Breast epithelium (tissue), 4 donors: ENCODE results near the gene SKAP1. TPM values are rescaled to one million over a fixed set of nuclear protein-coding genes. Genes with fewer than 3 reads are reported as not detected.
"Not testable (repeated sequence)": the region's sequence is repeated elsewhere in the genome, so short reads cannot be mapped to it uniquely, and the experiment has no call there.

ENCODE experiments used
- DNase-seq, 2 donors: peaks; one replicate each; pipeline ENCODE4 v3.0.0-alpha.2; 2019; ENCODE audit warnings: low spot score in 2 of 2
- H3K27ac ChIP-seq, 2 donors: fragments of 200-600 bp; sonication (generic) in 1 of 2; one replicate each; pipeline ENCODE4 v1.5.1; 2016 to 2019; ENCODE audit warnings: mild to moderate bottlenecking in 1 of 2
- H3K27me3 ChIP-seq, 2 donors: fragments of 200-600 bp; sonication (generic) in 1 of 2; one replicate each; pipeline versions ENCODE4 v1.5.1 to v1.6.0; 2017 to 2019; ENCODE audit warnings: control low read depth in 1 of 2, mild to moderate bottlenecking in 1 of 2
- H3K36me3 ChIP-seq: fragments of 200-600 bp; one replicate; pipeline ENCODE4 v1.5.1; 2019
- H3K4me1 ChIP-seq, 2 donors: fragments of 200-600 bp; sonication (generic); one replicate each; pipeline ENCODE4 v1.5.1; 2016 to 2019; ENCODE audit warnings: control low read depth in 1 of 2
- H3K4me3 ChIP-seq, 3 donors: fragments of 200-600 bp; sonication (generic); 1 replicate in 2 of 3; 2 replicates in 1 of 3; pipeline ENCODE4 v1.5.1; 2016 to 2019; ENCODE audit warnings: mild to moderate bottlenecking in 3 of 3, moderate library complexity in 2 of 3
- H3K9me3 ChIP-seq, 2 donors: fragments of 200-600 bp; sonication (generic) in 1 of 2; one replicate each; pipeline ENCODE4 v1.5.1; 2016 to 2019; ENCODE audit warnings: control low read depth in 1 of 2
- POLR2A ChIP-seq: fragments of 450-650 bp; IDR thresholded peaks from one replicate; pipeline ENCODE4 v1.6.1; 2016; ENCODE audit warnings: antibody characterized with exemption, mild to moderate bottlenecking, moderate library complexity
- POLR2AphosphoS5 ChIP-seq, 3 donors: sonication (generic); formaldehyde crosslinking; IDR thresholded peaks; one replicate each; pipeline ENCODE4 v1.6.1; 2017; ENCODE audit warnings: antibody characterized with exemption in 3 of 3
- intact Hi-C: fragments of 100-400 bp; cut with DNase I; formaldehyde crosslinking; loops from one replicate; pipeline ENCODE4 v1.15.1; 2023; ENCODE audit warnings: low total_unique reads
- total RNA-seq, 3 donors: library from RNA; depleted of rRNA; stranded (reverse); fragments of >200 nt; gene quantifications; one replicate each; pipeline ENCODE4 v1.1.0, GENCODE V29; 2016
- TF ChIP-seq, protein P1 (sequence below), 3 donors: fragments of 450-650 bp; IDR thresholded peaks; one replicate each; pipeline ENCODE4 v1.5.1; 2016 to 2017; ENCODE audit warnings: antibody characterized with exemption in 3 of 3, mild to moderate bottlenecking in 3 of 3, moderate library complexity in 3 of 3

Gene SKAP1
- total RNA-seq, 3 donors from 2014 or later: 1.1 to 7.5 (median 5.9) TPM

DNA sequence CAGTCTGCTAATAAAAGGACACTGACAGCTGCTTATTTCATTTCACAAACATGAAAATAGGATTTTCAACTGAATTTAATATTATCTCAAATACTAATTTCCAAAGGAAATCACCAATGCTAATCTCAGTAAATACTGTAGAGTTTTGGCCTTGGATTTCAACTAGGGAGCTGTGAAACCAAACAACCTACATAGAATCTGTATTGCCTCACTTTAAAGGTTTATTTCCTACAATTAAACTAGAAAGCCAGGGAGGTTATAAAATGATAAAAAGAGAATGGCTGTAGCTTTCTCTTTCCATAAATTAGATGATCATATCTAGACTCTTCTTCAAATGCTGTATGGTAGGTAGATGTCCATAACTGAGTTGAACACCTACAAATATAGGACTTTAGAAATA, 82.8 kb downstream of the SKAP1 start:
- Histone ChIP-seq H3K27ac (no peak overlapping the region), H3K9me3 (no peaks in the 10 kb centered on the region), H3K36me3 (no peaks in the 10 kb centered on the region), H3K27me3 (peaks cover 0 to 8% of the 10 kb centered on the region in 2 donors), H3K4me3 (no peak overlapping the region), H3K4me1 (no peaks in the 10 kb centered on the region)
- DNase-seq: no peak
- intact Hi-C loops: no loop called here
- no peak for TF ChIP-seq POLR2A
- TF ChIP-seq, protein P1, sequence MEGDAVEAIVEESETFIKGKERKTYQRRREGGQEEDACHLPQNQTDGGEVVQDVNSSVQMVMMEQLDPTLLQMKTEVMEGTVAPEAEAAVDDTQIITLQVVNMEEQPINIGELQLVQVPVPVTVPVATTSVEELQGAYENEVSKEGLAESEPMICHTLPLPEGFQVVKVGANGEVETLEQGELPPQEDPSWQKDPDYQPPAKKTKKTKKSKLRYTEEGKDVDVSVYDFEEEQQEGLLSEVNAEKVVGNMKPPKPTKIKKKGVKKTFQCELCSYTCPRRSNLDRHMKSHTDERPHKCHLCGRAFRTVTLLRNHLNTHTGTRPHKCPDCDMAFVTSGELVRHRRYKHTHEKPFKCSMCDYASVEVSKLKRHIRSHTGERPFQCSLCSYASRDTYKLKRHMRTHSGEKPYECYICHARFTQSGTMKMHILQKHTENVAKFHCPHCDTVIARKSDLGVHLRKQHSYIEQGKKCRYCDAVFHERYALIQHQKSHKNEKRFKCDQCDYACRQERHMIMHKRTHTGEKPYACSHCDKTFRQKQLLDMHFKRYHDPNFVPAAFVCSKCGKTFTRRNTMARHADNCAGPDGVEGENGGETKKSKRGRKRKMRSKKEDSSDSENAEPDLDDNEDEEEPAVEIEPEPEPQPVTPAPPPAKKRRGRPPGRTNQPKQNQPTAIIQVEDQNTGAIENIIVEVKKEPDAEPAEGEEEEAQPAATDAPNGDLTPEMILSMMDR (IDR thresholded peaks at IDR 0.05): no peak
- no peak for TF ChIP-seq POLR2AphosphoS5 (IDR thresholded peaks at IDR 0.05)

DNA sequence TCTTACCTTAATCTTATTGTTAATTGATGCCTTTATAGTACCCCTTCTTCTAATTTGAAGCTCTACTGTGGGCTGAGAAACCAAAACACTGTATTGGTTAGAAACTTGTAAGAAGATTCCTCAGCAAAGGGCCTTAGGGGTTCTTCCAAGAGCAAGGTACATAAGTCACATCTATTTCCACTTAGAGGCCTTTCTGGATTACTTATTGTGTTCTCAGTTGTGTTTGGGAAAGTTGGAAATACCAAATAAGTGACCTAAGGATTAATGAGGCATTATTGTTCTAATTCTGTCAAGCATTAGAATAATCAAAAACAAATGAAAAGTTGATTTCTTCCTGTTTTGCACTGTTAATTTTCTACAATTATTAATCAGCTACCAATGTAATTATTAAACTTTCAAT, 85.8 kb downstream of the SKAP1 start:
- Histone ChIP-seq H3K36me3 (no peaks in the 10 kb centered on the region), H3K4me1 (no peaks in the 10 kb centered on the region), H3K27ac (no peak overlapping the region), H3K4me3 (no peak overlapping the region), H3K9me3 (no peaks in the 10 kb centered on the region), H3K27me3 (peaks cover 0 to 22% of the 10 kb centered on the region in 2 donors)
- TF ChIP-seq POLR2AphosphoS5 (IDR thresholded peaks at IDR 0.05) (no peak), POLR2A (no peak)
- TF ChIP-seq, protein P1 (IDR thresholded peaks at IDR 0.05): no peak
- no peak for DNase-seq
- intact Hi-C loops: no loop called here

DNA sequence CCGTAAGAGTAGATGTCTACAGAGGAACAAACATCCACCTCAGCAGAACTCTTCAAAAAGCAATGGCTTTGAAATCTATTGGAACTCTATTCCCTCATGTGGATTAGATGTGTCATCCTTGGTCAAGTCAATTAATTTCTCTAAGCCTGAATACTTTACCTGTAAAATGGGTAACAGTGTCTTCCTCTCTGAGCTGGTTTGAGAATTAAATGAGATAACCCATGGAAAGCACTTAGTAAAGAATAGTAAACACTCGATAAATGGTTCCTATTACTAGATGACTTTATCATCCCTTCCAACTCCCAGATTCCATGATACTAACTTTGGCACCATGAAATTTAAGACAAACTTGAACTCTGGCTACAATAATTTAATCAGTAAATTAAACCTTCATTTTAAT, 89.1 kb downstream of the SKAP1 start:
- H3K27me3 ChIP-seq: peaks cover 0 to 24% of the 10 kb centered on the region in 2 donors
- no peaks in the 10 kb centered on the region for H3K9me3 ChIP-seq
- intact Hi-C loops: no loop called here
- no peak overlapping the region for H3K27ac ChIP-seq
- no peak for DNase-seq
- H3K4me3 ChIP-seq: no peak overlapping the region
- TF ChIP-seq POLR2A (no peak), POLR2AphosphoS5 (IDR thresholded peaks at IDR 0.05) (no peak)
- TF ChIP-seq, protein P1 (IDR thresholded peaks at IDR 0.05): no peak
- no peaks in the 10 kb centered on the region for H3K36me3 ChIP-seq
- no peaks in the 10 kb centered on the region for H3K4me1 ChIP-seq

DNA sequence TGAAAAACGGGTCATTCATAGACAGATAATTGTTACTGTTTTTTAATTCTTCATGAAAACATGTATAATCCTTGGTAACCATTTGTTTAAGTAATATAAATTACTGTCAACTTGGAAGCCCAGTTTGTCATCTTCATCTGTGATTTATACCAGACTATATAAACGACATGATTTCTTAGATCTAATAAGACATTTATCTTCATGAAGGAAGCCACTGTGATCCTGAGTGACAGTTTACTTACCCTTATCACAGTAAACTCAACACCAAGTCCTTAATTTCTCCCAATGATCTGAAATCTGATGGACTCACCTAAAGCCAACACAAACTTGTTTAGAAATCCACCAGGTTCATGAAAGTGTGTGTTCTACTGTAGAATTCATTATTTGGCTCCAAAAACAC, 91.3 kb downstream of the SKAP1 start:
- intact Hi-C loops: no loop called here
- Histone ChIP-seq H3K4me3 (no peak overlapping the region), H3K36me3 (no peaks in the 10 kb centered on the region), H3K4me1 (no peaks in the 10 kb centered on the region), H3K9me3 (no peaks in the 10 kb centered on the region), H3K27me3 (peaks cover 0 to 35% of the 10 kb centered on the region in 2 donors), H3K27ac (no peak overlapping the region)
- no peak for DNase-seq
- TF ChIP-seq, protein P1 (IDR thresholded peaks at IDR 0.05): no peak
- TF ChIP-seq POLR2AphosphoS5 (IDR thresholded peaks at IDR 0.05) (no peak), POLR2A (no peak)

DNA sequence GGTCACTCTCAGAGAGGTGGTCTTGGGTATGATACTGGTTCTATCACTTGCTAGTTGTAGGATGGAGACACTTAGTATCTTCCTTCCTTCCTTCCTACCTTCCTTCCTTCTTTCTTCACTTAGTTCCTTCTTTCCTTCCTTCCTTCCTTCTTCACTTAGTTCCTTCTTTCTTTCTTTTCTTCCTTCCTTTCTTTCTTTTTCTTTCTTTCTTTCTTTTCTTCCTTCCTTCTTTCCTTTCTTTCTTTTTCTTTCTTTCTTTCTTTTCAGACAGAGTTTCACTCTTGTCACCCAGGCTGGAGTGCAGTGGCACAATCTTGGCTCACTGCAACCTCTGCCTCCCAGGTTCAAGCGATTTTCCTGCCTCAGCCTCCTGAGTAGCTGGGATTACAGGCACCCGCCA, 92.1 kb downstream of the SKAP1 start:
- H3K27ac ChIP-seq, H3K9me3 ChIP-seq, DNase-seq, H3K36me3 ChIP-seq, H3K4me3 ChIP-seq, H3K4me1 ChIP-seq, intact Hi-C loops: not testable (repeated sequence)
- peaks cover 0 to 43% of the 10 kb centered on the region in 2 donors for H3K27me3 ChIP-seq

DNA sequence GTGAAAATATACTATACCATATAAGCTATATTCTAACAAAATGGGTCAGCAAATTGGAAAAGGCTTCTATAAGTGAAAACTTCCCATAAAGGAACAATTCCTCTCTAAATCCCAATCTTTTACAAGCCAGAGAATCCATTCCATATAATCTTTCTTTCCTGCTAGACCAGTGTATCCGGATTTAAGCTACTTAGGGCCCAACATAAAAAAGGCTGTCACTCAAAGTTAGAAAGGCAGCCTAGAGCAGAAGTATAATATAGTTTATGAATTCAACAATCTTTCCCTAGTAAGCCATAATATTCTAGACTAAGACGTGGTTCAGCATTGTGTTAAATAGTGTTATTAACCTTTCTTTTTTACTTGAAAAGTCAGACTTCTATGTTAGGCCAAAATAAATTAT, 93.0 kb downstream of the SKAP1 start:
- Histone ChIP-seq H3K4me3 (no peak overlapping the region), H3K27me3 (peaks cover 0 to 44% of the 10 kb centered on the region in 2 donors), H3K4me1 (no peaks in the 10 kb centered on the region), H3K27ac (no peak overlapping the region), H3K36me3 (no peaks in the 10 kb centered on the region), H3K9me3 (no peaks in the 10 kb centered on the region)
- TF ChIP-seq POLR2A (no peak), POLR2AphosphoS5 (IDR thresholded peaks at IDR 0.05) (no peak)
- TF ChIP-seq, protein P1 (IDR thresholded peaks at IDR 0.05): no peak
- no peak for DNase-seq
- intact Hi-C loops: no loop called here
